Suppressor macrophage (primary cell): ENCODE results near the gene MED17.
"Not testable (repeated sequence)": the region's sequence is repeated elsewhere in the genome, so short reads cannot be mapped to it uniquely, and the experiment has no call there.

Source experiments
- DNase-seq, 4 experiments: peaks; one replicate each; pipeline ENCODE4 v3.0.0-alpha.2; 2020 to 2022

MED17 gene

DNA sequence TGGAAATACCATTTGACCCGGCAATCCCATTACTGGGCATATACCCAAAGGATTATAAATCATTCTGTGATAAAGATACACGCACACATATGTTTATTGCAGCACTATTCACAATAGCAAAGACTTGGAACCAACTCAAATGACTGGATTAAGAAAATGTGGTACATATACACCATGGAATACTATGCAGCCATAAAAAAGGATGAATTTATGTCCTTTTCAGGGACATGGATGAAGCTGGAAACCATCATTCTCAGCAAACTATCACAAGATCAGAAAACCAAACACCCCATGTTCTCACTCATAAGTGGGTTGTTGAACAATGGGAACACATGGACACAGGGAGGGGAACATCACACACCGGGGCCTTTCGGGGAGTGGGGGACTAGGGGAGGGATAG, 25.0 kb upstream of the MED17 start:
- not testable (repeated sequence) for DNase-seq

GRCh38 chr11:93761910-93762309, 22.2 kb upstream of the MED17 start:
- no peak for DNase-seq

GRCh38 chr11:93765551-93765950, 18.5 kb upstream of the MED17 start:
- DNase-seq: no peak

GRCh38 chr11:93766504-93766903, 17.6 kb upstream of the MED17 start:
- DNase-seq: no peak

GRCh38 chr11:93767018-93767417, 17.1 kb upstream of the MED17 start:
- no peak for DNase-seq

- DNase-seq: no peak
These were observed 13.9 kb upstream of the MED17 start for GRCh38 chr11:93770160-93770559.

GRCh38 chr11:93772123-93772522, 12.0 kb upstream of the MED17 start:
- DNase-seq: no peak

DNA sequence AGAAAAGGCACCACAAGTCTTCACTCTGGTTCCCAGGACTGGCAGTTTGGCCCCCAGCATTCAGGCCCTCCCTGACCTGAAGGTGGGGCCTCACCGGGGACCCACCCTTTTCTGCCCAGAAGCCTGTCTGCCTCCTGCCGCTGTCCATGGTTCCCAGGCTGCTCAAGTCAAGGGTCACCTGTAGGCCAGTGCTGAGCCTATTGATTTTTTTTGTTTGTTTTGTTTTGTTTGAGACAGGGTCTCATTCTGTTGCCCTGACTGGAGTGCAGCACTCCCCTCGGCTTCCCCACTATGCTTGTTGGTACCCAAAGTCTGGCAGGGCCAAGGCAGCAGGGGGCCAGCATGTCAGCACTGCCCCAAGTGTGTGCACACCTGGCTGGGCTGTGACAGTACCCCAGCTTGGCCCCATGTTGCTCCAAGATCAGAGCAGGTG, 11.0 kb upstream of the MED17 start:
- no peak for DNase-seq

DNA sequence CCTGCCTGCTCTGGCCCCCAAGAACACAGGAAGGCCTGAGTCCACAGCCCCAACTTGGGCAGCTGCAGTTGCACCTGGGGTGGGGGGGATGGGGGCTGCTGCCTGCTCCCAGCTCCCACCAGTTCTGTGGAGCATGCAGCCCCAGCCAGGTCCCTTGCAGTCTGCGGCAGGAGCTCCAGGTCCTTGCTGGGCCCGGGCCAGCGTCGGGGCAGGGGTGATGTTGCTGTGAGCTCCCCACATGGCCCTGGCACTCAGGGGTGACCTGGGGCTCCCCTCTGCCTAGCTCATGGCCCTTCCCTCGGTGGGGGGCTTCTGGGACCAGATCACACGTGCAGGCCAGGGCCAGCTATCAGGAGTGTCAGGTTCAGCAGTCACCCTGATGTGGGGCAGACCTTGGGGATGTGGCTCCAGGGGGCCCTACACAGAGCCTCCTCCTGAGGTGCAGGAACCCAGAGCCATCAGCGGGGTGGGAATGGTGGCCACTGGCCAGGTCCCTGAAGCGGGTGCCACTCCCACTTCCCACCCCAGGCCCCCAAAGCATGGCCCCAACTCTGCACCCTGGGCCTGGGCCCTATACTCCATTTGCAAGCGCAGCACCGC, 10.4 kb upstream of the MED17 start:
- no peak for DNase-seq

DNA sequence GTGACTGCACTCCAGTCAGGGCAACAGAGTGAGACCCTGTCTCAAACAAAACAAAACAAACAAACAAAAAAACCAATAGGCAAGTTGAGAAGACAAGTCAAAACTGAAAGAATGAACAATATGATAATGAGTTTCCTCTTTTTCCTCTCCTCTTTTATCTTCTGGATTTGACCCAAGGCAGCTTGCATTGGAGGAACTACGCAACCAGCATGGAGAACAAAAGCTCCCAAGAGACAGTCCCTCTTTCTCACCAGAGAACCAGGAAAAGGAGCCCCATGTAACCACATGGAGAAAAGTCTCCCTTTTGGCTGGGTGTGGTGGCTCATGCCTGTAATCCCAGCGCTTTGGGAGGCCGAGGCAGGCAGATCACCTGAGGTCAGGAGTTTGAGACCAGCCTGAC, 9.5 kb upstream of the MED17 start:
- DNase-seq: peak; percentile 37 to 65 (median 59)

DNA sequence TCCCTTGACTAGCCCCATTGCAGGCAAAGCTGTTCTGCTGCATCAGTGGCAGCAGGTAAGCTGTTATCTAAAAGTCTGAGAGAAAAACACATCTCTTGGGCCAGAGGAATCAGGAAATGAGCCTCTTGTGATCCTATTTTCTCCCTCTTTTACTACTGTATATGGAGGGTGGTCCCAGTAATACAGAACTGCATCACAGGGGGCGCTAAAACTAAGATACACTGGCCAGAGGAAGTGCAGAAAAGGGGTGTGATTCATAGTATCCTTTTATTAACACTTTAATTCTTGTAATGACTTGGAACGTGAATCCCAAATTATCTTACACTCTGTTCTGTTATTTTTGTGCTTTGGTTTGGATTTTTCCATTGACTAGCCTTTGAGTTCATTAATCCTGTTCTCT, 8.8 kb upstream of the MED17 start:
- DNase-seq: peak; percentile 18 to 30 (median 26)

GRCh38 chr11:93783362-93783761, 720 bp upstream of the MED17 start:
- no peak for DNase-seq

DNA sequence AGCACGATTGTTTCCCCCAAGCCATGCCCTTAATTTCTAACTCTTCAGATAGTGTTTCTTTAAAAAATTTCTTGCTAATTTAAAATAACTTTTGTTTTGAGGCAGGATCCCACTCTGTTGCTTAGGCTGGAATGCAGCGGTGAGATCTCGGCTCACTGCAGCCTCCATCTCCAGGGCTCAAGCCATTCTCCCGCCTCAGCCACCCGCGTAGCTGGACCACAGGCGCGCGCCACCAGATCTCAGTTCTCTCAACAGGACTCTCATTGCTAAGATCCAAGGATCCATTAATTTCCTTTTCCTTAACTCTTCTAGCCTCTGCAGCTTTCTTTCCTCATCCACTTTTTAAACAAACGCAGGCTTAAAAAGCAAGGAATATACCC, 327 bp upstream of the MED17 start:
- DNase-seq: no peak

DNA sequence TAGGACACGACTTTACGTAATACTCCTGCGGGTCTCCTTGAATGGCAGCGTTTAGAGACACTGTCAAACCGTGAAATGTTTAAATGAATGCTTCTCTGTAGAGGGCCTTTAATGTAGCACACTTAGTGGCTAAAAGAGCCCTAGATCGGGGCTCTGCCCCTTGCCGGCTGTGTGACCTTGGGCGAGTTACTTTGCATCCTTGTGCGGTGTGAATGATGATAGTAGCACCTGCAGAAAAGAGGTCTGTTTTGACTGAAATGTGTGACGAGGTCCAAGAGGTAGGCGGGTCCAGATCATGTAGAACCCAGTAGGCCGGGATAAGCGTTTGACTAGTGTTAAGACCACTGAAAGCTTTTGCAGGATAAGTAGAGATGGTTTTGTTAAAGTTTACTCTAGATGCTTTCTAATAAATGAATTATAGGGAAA, 866 bp downstream of the MED17 start:
- peak in 1 of 4 experiments; percentile 1 for DNase-seq

DNA sequence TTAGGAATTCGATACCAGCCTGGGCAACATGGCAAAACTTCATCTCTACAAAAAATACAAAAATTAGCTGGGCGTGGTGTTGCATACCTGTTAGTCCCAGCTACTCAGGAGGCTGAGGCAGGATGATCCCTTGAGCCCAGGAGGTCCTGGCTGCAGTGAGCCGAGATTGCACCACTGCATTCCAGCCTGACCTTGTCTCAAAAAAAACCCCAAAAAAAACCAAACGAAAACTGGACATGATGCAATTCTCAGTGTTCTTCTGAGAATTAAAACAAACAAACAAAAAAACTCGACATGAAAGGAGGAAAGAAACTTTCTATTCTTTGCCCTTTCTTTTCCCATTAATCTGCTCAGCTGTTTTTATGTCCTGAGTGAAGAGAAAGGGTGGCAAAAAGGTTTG, 7.4 kb downstream of the MED17 start:
- no peak for DNase-seq

DNA sequence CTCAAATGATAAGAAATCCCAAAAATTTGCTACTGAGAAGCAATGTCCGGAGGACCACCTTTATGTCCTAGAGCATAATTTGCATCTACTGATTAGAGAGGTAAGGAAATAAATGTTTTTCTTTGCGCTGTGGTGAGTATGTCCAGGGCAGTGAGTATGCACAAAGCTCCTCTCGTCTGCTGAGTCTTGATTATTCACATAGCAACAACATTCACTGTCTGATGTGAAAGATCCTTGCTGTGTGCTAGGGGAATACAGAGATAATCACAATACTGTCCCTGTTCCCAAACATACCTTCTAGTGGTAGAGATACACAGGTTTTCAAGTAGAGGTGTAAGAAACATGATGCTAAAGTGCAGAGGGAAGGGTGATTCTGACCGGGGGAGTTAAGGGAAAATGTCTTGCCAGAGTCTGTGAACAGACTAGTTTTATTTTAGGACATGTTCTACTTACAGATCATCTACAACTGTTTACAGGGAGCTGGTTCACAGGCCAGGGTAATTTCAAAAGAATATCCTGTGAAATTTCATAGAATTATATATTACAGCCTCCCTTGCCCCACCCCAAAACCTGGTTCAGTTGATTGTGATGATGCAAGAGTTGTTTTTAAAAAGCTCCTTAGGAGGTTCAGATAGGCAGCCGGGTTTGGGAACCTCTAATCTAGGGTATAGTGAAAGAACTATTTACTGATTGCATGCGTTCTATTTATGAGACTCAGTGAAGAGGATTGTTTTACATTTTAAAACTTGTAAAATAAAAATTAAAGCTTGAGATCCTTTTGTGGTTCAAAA, 12.6 kb downstream of the MED17 start:
- no peak for DNase-seq

DNA sequence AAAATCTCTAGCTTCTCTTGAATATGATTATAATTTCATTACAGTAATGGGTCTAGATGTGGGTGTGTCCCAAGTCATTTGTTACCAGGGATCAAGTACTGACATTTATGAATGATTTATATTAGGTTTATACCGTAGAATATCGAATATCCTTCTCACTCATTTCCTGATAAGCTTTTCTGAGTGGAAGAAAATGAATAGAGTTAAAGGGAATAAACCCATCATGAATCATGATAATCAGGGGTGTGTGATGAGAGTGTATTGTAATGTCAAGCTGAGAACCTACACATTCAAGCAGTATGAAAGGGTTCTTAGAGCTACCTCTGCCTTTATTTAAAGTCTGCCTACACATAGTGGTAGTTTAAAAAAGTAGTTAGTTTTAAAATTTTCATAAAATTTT, 17.3 kb downstream of the MED17 start:
- DNase-seq: no peak

GRCh38 chr11:93804879-93805278, 20.8 kb downstream of the MED17 start:
- DNase-seq: no peak

GRCh38 chr11:93807980-93808379, 23.9 kb downstream of the MED17 start:
- DNase-seq: no peak

- no peak for DNase-seq
These were observed 29.9 kb downstream of the MED17 start for GRCh38 chr11:93813974-93814373.

GRCh38 chr11:93814966-93815633, 31.0 kb downstream of the MED17 start:
- no peak for DNase-seq

GRCh38 chr11:93817426-93818348, 33.6 kb downstream of the MED17 start:
- no peak for DNase-seq
